GM19240 (cell line): ENCODE measurements around the gene MEGF9.

Experiments
- DNase-seq: peaks from one replicate; pipeline ENCODE4 v3.0.0; 2011; ENCODE audit warnings: low spot score; ENCODE audit not compliant: insufficient read length

The MEGF9 gene

GRCh38 chr9:120626512-120626911 lies 87.8 kb downstream of the MEGF9 start:
- no peak for DNase-seq

- DNase-seq: no peak
Observed at GRCh38 chr9:120625222-120625621, 89.0 kb downstream of the MEGF9 start.

- no peak for DNase-seq
Observed at GRCh38 chr9:120622790-120623189, 91.5 kb downstream of the MEGF9 start.

GRCh38 chr9:120621941-120622340 lies 92.3 kb downstream of the MEGF9 start:
- DNase-seq: no peak

GRCh38 chr9:120619751-120620655 lies 94.3 kb downstream of the MEGF9 start:
- DNase-seq: peak; percentile 37

- no peak for DNase-seq
Observed at GRCh38 chr9:120616966-120617935, 97.0 kb downstream of the MEGF9 start.

GRCh38 chr9:120612218-120612617 lies 102.1 kb downstream of the MEGF9 start:
- no peak for DNase-seq

- no peak for DNase-seq
Observed at GRCh38 chr9:120611690-120612068, 102.6 kb downstream of the MEGF9 start.

- DNase-seq: no peak
Observed at GRCh38 chr9:120610975-120611689, 103.1 kb downstream of the MEGF9 start.

- DNase-seq: no peak
Observed at GRCh38 chr9:120609636-120610035, 104.6 kb downstream of the MEGF9 start.

- no peak for DNase-seq
Observed at GRCh38 chr9:120608421-120608820, 105.8 kb downstream of the MEGF9 start.

GRCh38 chr9:120603591-120603990 lies 110.7 kb downstream of the MEGF9 start:
- DNase-seq: no peak

GRCh38 chr9:120603010-120603409 lies 111.3 kb downstream of the MEGF9 start:
- no peak for DNase-seq

GRCh38 chr9:120593955-120594277 lies 120.4 kb downstream of the MEGF9 start:
- DNase-seq: no peak

GRCh38 chr9:120593250-120593954 lies 120.9 kb downstream of the MEGF9 start:
- DNase-seq: no peak

- DNase-seq: no peak
Observed at GRCh38 chr9:120592210-120592609, 122.1 kb downstream of the MEGF9 start.

- DNase-seq: no peak
Observed at GRCh38 chr9:120587328-120587727, 126.9 kb downstream of the MEGF9 start.

- peak; percentile 23 for DNase-seq
Observed at GRCh38 chr9:120583958-120584369, 130.3 kb downstream of the MEGF9 start.

GRCh38 chr9:120580051-120580896 lies 134.0 kb downstream of the MEGF9 start, which contains the start of gene CDK5RAP2:
Gene CDK5RAP2, minus strand, starts transcription at chr9:120580167. Its CDS starts 189 bp downstream, at chr9:120579978.
- DNase-seq: peak; percentile 74
